Activated CD4-positive, alpha-beta T cell treated with anti-CD3 and anti-CD28 coated beads, Interleukin-2, amount 50 U/mL, for 4 hours (primary cell): ENCODE data around the gene LAIR1.
"Not testable (repeated sequence)": the region's sequence is repeated elsewhere in the genome, so short reads cannot be mapped to it uniquely, and the experiment has no call there.

Experiments used
- DNase-seq, 2 experiments: peaks; one replicate each; pipeline ENCODE4 v3.0.0-alpha.2; 2020

The LAIR1 gene

DNA sequence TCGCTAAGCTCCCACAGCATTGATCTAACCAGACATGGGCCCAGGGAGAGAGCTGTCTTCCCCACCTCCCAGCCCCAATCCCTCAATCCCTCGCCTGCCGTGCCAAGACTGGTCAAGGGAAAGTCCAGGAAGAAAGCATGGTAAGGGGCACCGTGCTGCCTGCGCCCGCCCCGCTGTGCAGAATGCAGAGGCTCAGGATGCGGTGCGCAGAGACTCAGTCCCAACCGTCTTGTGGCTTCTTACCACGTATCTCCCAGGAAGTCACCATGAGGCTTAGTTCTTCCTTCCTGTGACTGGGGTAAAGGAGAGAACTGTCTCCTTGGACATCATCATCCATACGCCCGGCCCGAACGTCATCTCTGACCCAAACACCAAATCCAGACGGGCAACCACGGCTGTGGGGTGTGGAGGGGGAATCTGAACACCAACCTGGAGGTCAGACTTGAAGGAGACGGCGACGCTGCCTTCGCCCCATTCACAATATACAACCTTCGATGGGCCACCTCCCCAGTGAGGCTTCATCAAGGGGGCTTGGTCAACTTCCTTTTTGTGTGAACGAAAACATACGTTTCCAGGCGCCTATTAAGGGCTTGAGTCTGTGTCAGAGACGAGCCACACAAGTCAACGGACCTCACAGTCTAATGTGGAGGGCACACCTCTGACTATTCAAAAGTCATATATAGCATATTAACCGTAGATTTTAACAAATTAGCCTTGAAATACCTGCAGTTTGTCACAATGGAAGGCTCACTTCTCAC is 10.6 kb upstream of the LAIR1 start:
- not testable (repeated sequence) for DNase-seq

DNA sequence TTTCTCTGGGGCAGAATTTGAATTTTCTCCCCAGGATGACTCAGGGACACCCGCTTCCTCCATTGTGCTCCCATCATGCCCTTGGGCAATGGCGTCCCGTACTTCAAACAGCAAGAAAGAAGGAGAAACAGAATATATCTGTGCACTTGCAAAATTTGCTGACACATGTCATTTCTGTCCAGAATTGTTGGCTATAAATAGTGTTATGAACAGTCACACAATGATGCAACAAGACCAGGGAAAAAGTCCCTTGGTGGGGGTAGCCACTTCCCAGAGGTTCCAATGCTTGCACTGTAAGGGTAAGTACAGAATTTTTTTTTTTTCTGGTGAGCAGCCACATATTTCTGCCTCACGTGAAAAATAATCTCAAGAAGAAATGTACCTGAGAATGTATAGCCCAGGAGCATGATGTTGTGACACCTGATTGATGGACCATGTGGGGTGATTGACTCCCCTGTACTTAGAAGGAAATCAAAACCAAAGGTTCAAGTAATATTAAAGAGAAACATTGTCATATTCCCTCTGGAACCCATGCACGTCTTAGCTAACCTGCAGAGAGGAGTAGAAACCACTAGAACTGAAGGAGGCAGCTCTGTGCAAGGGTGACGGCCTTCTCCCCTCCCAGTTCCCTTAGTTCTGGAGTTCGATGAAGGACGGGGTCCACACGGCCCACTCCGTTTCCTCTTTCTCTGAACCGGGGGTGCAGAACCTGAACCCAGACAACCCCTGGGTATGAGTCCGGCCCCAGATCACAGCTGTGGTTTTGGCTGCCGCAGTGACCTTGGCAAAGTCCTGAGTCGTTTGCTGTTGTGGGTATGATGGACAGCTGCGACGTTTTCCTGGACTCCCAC is 9.3 kb upstream of the LAIR1 start:
- no peak for DNase-seq

DNA sequence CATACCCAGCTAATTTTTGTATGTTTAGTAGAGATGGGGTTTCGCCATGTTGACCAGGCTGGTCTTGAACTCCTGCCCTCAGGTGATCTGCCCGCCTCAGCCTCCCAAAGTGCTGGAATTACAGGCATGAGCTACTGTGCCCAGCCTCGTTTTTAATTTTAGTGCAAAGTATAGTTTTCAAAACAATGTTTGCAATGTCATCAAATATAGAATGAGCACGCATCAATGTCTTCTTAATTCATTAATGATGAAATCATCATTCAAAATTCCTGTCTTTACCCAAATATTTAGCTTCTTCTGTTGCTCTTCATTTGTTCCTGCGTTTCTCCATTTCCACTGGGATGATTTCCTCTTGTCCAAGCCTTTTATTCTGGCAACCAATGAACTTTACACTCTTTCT is 6.7 kb upstream of the LAIR1 start:
- DNase-seq: not testable (repeated sequence)

- DNase-seq: peak; percentile 15 to 22
Observed at GRCh38 chr19:54370434-54370796, 5.7 kb upstream of the LAIR1 start.

DNA sequence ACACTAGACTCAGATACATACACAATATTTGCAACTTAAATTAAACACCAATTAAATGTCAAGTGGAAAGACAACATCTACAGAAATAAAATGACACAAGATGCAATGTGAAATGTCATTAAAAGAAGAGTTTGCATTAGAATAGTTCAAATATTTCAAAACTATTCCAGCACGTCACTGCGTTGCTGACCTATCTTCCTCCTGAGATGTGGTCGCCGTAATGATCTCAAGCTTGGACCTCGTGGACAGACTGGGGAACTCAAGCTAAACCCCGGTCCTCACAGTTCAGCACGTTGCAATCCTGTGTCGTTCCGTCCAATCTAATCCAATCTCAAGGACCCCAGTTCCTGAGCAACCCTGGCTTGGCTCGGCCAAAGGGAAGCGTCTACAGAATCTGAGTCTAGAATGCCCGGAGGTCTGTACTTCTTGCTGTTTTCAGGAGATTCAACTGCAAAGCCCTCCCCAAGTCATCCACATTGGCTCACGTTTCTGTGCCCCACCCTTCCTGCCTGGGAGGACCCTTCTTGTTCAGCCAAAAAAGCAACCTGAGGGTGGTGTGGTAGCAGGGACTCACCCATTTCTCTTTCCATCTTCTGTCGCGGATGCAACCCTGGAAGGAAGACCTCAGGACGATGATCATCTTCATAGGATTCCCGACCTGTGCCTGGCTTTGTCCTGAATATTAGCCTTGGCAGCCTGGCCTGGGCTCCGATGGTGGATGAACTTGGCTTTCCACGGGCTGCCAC is 5.1 kb upstream of the LAIR1 start:
- DNase-seq: not testable (repeated sequence)

GRCh38 chr19:54369082-54369687 is 4.5 kb upstream of the LAIR1 start:
- no peak for DNase-seq

GRCh38 chr19:54366811-54367210 is 2.1 kb upstream of the LAIR1 start:
- DNase-seq: no peak

GRCh38 chr19:54365798-54366197 is 1.1 kb upstream of the LAIR1 start:
- not testable (repeated sequence) for DNase-seq

- DNase-seq: not testable (repeated sequence)
Observed at GRCh38 chr19:54361680-54362422, 2.9 kb downstream of the LAIR1 start.

- peak; percentile 42 to 52 for DNase-seq
Observed at GRCh38 chr19:54359149-54359820, 5.4 kb downstream of the LAIR1 start.

DNA sequence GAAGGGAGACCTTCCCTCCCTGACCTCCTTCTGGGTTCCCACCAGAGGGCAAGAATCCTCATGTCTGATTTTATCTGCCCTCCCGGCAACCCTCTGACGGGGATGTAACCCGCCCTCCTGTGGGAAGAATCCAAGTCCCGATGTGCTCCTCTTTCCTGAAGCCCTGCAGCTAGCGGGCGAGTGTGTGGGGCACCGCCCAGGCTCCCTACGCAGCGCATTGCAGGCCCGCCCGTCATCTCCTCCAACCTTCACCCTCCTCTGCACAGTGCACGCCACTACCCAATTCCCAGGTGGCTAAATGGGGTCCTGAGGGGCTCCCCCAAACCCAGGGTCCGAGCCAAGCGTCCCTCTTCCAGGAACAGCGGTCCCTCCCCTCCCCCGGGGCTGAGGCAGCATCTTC is 7.3 kb downstream of the LAIR1 start:
- no peak for DNase-seq

DNA sequence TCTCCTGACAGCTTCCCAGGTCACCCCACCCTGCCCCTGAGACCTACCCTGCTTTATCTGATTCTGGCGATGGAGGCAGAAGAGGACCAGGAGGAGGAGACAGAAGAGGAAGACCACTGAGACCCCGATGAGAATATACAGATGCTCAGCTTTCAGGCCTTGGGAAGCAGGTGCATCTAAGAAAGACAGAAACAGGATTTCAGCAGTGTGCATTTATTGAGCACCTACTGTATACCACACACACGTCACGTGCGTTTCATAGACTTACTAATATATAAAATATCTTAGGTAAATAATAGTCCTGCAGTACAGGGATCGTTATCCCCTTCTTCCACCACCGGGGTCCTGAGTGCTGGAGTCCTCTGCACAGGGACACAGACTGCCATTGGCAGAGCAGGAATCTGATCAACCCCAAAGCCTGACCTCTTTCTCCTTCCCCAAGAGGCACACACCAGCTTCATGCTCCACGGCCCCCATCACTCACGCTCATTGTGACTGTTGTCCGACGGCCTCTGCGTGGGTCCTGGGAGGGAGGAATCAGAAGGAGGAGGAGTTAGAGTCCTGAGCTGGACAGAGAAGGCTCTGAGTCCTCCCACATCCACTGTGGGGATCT is 8.2 kb downstream of the LAIR1 start:
- DNase-seq: no peak

GRCh38 chr19:54355675-54356074 is 9.1 kb downstream of the LAIR1 start:
- no peak for DNase-seq

GRCh38 chr19:54354761-54355160 is 10.0 kb downstream of the LAIR1 start:
- no peak for DNase-seq

GRCh38 chr19:54352546-54352945 is 12.2 kb downstream of the LAIR1 start:
- no peak for DNase-seq

GRCh38 chr19:54352041-54352440 is 12.7 kb downstream of the LAIR1 start:
- DNase-seq: no peak

DNA sequence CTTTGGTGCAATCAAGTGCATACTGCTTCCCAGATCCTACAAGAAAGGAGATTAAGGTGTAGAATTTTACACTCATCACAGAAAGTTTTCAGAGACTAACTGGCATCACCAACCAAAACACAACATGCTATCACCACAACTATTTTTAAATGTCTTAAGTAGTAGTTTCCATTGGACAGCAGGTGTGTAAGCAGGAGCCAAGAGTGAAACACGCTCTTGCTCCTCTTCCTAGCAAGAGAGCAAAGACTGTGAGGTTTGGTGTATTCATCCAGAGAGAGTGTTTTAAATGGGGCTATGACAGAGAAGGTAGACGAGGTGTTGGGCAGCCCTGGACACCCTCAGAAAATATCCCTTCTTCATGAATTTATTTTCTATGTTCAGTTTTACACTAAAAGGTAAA is 13.3 kb downstream of the LAIR1 start:
- DNase-seq: no peak

- DNase-seq: no peak
Observed at GRCh38 chr19:54345938-54346386, 18.8 kb downstream of the LAIR1 start.

DNA sequence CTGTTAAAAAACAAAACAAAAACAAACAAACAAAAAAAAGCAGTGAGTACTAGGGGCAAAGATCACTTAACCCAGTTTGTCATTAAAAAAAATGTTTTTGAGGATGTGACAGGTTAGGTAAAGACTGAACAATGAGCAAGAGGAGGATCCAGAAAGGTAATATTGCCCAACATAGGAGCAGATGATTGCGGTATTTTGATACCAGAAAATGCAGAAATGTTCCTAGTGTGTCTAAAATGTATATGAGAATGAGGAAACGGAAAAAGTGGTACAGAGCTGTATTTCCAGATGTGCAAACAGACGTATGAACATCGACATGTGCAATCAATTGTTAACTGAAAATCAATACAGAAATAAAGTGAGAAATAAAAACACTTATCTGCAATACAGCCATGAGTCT is 20.9 kb downstream of the LAIR1 start:
- no peak for DNase-seq

- no peak for DNase-seq
Observed at GRCh38 chr19:54341295-54341694, 23.4 kb downstream of the LAIR1 start.
